Brain microvascular endothelial cell (primary cell): ENCODE measurements around the gene TMC7.

ENCODE experiments used
- DNase-seq: peaks from one replicate; pipeline ENCODE4 v3.0.0-alpha.2; 2020
- H3K27ac ChIP-seq: fragments of 250-450 bp; sonication (Bioruptor Pico); 2 replicates; pipeline ENCODE4 v1.5.1; 2020; ENCODE audit warnings: mild to moderate bottlenecking, moderate library complexity
- H3K27me3 ChIP-seq: fragments of 250-450 bp; sonication (Bioruptor Pico); replicated peaks from 2 replicates; pipeline ENCODE4 v1.5.1; 2020; ENCODE audit warnings: mild to moderate bottlenecking
- H3K36me3 ChIP-seq: fragments of 250-450 bp; sonication (Bioruptor Pico); replicated peaks from 2 replicates; pipeline ENCODE4 v1.5.1; 2020; ENCODE audit warnings: mild to moderate bottlenecking
- H3K4me3 ChIP-seq: 2 replicates; pipeline ENCODE4 v1.5.1; 2011; ENCODE audit warnings: low read depth, mild to moderate bottlenecking, control low read depth, low read length, moderate library complexity
- CTCF ChIP-seq: IDR thresholded peaks from 2 replicates; pipeline ENCODE4 v1.5.1; 2011; ENCODE audit warnings: low read depth, mild to moderate bottlenecking, moderate library complexity, low read length, control low read depth, inconsistent platforms; ENCODE audit errors: missing control alignments
- in situ Hi-C: cut with HindIII; loops from 2 replicates; pipeline ENCODE4 v1.10.0; 2017; ENCODE audit warnings: low sequenced_read_pairs, low pct_ligation_motif_present

Gene TMC7

GRCh38 chr16:19109288-19109664 is 125.5 kb downstream of the TMC7 start:
- no peak for DNase-seq
- in situ Hi-C loops: no loop called here
- Histone ChIP-seq H3K36me3 (no peaks in the 10 kb centered on the region), H3K27ac (no peak overlapping the region), H3K27me3 (no peaks in the 10 kb centered on the region), H3K4me3 (no peak overlapping the region)
- no peak for TF ChIP-seq CTCF

DNA sequence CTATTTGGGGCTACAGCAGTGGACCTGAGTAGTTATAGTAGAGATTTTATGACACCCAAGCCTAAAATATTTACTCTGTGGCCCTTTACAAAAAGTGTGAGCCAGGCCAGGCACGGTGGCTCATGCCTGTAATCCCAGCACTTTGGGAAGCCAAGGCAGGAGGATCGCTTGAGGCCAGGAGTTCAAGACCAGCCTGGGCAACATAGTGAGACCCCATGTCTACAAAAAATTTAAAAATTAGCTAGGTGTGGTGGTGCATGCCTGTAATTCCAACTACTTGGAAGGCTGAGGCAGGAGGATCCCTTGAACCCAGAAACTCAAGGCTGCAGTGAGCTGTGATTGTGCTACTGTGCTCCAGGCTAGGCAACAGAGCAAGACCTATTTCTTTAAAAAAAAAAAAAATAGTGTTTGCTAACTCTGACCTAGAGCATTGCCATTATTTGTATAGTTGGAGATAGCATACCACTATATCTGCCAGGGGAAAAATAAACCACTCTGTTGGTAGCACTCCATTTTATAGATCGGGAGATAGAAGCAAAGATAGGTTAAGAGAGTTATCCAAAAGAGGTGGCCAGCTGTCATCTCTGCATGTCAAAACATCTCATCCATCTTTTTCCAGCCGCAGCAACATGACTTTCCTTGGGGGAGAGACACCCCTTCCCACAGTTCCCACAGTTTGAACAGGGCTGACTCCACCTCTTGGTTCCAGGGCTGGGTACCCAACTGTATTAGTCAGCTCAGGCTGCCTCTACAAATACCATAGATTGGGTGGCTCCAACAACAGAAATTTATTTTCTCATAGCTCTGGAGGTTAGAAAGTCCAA is 127.0 kb downstream of the TMC7 start:
- no peak for DNase-seq
- TF ChIP-seq CTCF: no peak
- in situ Hi-C loops: no loop called here
- Histone ChIP-seq H3K27me3 (no peaks in the 10 kb centered on the region), H3K27ac (no peak overlapping the region), H3K4me3 (no peak overlapping the region), H3K36me3 (peaks cover 9% of the 10 kb centered on the region)

- Histone ChIP-seq H3K27me3 (no peaks in the 10 kb centered on the region), H3K27ac (no peak overlapping the region), H3K36me3 (peaks cover 16% of the 10 kb centered on the region), H3K4me3 (no peak overlapping the region)
- in situ Hi-C loops: no loop called here
- no peak for DNase-seq
- no peak for TF ChIP-seq CTCF
Observed at GRCh38 chr16:19112099-19112407, 128.3 kb downstream of the TMC7 start.
